Stomach smooth muscle (tissue), 2 donors: Measurements from ENCODE around the gene CA10.

Experiments
- H3K27ac ChIP-seq: one replicate; pipeline ENCODE4 v1.7.0; 2013; ENCODE audit warnings: mild to moderate bottlenecking, low read length, inconsistent platforms
- H3K27me3 ChIP-seq, 2 donors: one replicate each; pipeline ENCODE4 v1.7.0; 2013; ENCODE audit warnings: low read length in 2 of 2; ENCODE audit not compliant: insufficient read depth in 2 of 2, control insufficient read depth in 1 of 2
- H3K36me3 ChIP-seq, 2 donors: one replicate each; pipeline ENCODE4 v1.7.0; 2013; ENCODE audit warnings: low read length in 2 of 2; ENCODE audit not compliant: control insufficient read depth in 2 of 2, insufficient read depth in 2 of 2
- H3K4me1 ChIP-seq: one replicate; pipeline ENCODE4 v1.7.0; 2013; ENCODE audit warnings: low read length; ENCODE audit not compliant: control insufficient read depth, insufficient read depth
- H3K4me3 ChIP-seq, 2 donors: one replicate each; pipeline ENCODE4 v1.7.0; 2013; ENCODE audit warnings: low read length in 2 of 2
- H3K9ac ChIP-seq, 2 donors: one replicate each; pipeline ENCODE4 v1.7.0; 2013; ENCODE audit warnings: low read length in 2 of 2, mild to moderate bottlenecking in 1 of 2
- H3K9me3 ChIP-seq, 2 donors: one replicate each; pipeline ENCODE4 v1.7.0; 2013; ENCODE audit warnings: low read length in 2 of 2; ENCODE audit not compliant: control insufficient read depth in 2 of 2
- donor health status: healthy.
- donor health status: Pancreatic carcinoma.

CA10 gene

GRCh38 chr17:52110923-52111581 lies 47.5 kb downstream of the CA10 start:
- Histone ChIP-seq H3K4me3 (no peak overlapping the region), H3K9ac (no peak overlapping the region), H3K9me3 (no peaks in the 10 kb centered on the region), H3K4me1 (no peaks in the 10 kb centered on the region), H3K27ac (no peak overlapping the region), H3K36me3 (no peaks in the 10 kb centered on the region), H3K27me3 (no peaks in the 10 kb centered on the region)

- Histone ChIP-seq H3K4me3 (no peak overlapping the region), H3K9me3 (no peaks in the 10 kb centered on the region), H3K27ac (no peak overlapping the region), H3K27me3 (no peaks in the 10 kb centered on the region), H3K36me3 (no peaks in the 10 kb centered on the region), H3K4me1 (no peaks in the 10 kb centered on the region), H3K9ac (no peak overlapping the region)
Observed at GRCh38 chr17:52106638-52107261, 51.8 kb downstream of the CA10 start.

GRCh38 chr17:52106072-52106471 lies 52.4 kb downstream of the CA10 start:
- Histone ChIP-seq H3K4me1 (no peaks in the 10 kb centered on the region), H3K9ac (no peak overlapping the region), H3K4me3 (no peak overlapping the region), H3K36me3 (no peaks in the 10 kb centered on the region), H3K27ac (no peak overlapping the region), H3K9me3 (no peaks in the 10 kb centered on the region), H3K27me3 (no peaks in the 10 kb centered on the region)

- no peaks in the 10 kb centered on the region for H3K9me3 ChIP-seq
- no peak overlapping the region for H3K4me3 ChIP-seq
- H3K36me3 ChIP-seq: no peaks in the 10 kb centered on the region
- no peak overlapping the region for H3K9ac ChIP-seq
- no peaks in the 10 kb centered on the region for H3K27me3 ChIP-seq
- no peaks in the 10 kb centered on the region for H3K4me1 ChIP-seq
- no peak overlapping the region for H3K27ac ChIP-seq
Observed at GRCh38 chr17:52105591-52105990, 52.9 kb downstream of the CA10 start.

GRCh38 chr17:52096056-52096455 lies 62.5 kb downstream of the CA10 start:
- Histone ChIP-seq H3K36me3 (no peaks in the 10 kb centered on the region), H3K27ac (no peak overlapping the region), H3K9me3 (no peaks in the 10 kb centered on the region), H3K4me1 (no peaks in the 10 kb centered on the region), H3K4me3 (no peak overlapping the region), H3K27me3 (no peaks in the 10 kb centered on the region), H3K9ac (no peak overlapping the region)

GRCh38 chr17:52084176-52084575 lies 74.3 kb downstream of the CA10 start:
- H3K9ac ChIP-seq: no peak overlapping the region
- H3K27me3 ChIP-seq: no peaks in the 10 kb centered on the region
- no peak overlapping the region for H3K27ac ChIP-seq
- no peak overlapping the region for H3K4me3 ChIP-seq
- H3K9me3 ChIP-seq: no peaks in the 10 kb centered on the region
- H3K36me3 ChIP-seq: no peaks in the 10 kb centered on the region
- H3K4me1 ChIP-seq: no peaks in the 10 kb centered on the region

- Histone ChIP-seq H3K27ac (no peak overlapping the region), H3K4me3 (no peak overlapping the region), H3K4me1 (no peaks in the 10 kb centered on the region), H3K27me3 (no peaks in the 10 kb centered on the region), H3K9me3 (no peaks in the 10 kb centered on the region), H3K9ac (no peak overlapping the region), H3K36me3 (no peaks in the 10 kb centered on the region)
Observed at GRCh38 chr17:52079496-52079895, 79.0 kb downstream of the CA10 start.

- Histone ChIP-seq H3K36me3 (no peaks in the 10 kb centered on the region), H3K9me3 (no peaks in the 10 kb centered on the region), H3K27me3 (no peaks in the 10 kb centered on the region), H3K4me1 (no peaks in the 10 kb centered on the region), H3K4me3 (no peak overlapping the region), H3K27ac (no peak overlapping the region), H3K9ac (no peak overlapping the region)
Observed at GRCh38 chr17:52071712-52072111, 86.8 kb downstream of the CA10 start.

- Histone ChIP-seq H3K4me3 (no peak overlapping the region), H3K36me3 (no peaks in the 10 kb centered on the region), H3K27ac (no peak overlapping the region), H3K4me1 (no peaks in the 10 kb centered on the region), H3K9me3 (no peaks in the 10 kb centered on the region), H3K27me3 (no peaks in the 10 kb centered on the region), H3K9ac (no peak overlapping the region)
Observed at GRCh38 chr17:52064791-52065211, 93.7 kb downstream of the CA10 start.

- no peaks in the 10 kb centered on the region for H3K27me3 ChIP-seq
- no peak overlapping the region for H3K9ac ChIP-seq
- no peaks in the 10 kb centered on the region for H3K9me3 ChIP-seq
- H3K4me3 ChIP-seq: no peak overlapping the region
- H3K27ac ChIP-seq: no peak overlapping the region
- no peaks in the 10 kb centered on the region for H3K36me3 ChIP-seq
- H3K4me1 ChIP-seq: no peaks in the 10 kb centered on the region
Observed at GRCh38 chr17:52049496-52049895, 109.0 kb downstream of the CA10 start.

GRCh38 chr17:52049051-52049450 lies 109.5 kb downstream of the CA10 start:
- no peaks in the 10 kb centered on the region for H3K9me3 ChIP-seq
- no peak overlapping the region for H3K27ac ChIP-seq
- no peak overlapping the region for H3K4me3 ChIP-seq
- no peak overlapping the region for H3K9ac ChIP-seq
- H3K36me3 ChIP-seq: no peaks in the 10 kb centered on the region
- no peaks in the 10 kb centered on the region for H3K27me3 ChIP-seq
- H3K4me1 ChIP-seq: no peaks in the 10 kb centered on the region
